GM15510 (cell line): ENCODE data around the gene RPGR.

Experiments used
- POLR2A ChIP-seq: IDR thresholded peaks from 3 replicates; pipeline ENCODE4 v1.6.1; 2011; ENCODE audit warnings: borderline replicate concordance; ENCODE audit not compliant: insufficient read length; ENCODE audit errors: extremely low read depth

The RPGR gene

DNA sequence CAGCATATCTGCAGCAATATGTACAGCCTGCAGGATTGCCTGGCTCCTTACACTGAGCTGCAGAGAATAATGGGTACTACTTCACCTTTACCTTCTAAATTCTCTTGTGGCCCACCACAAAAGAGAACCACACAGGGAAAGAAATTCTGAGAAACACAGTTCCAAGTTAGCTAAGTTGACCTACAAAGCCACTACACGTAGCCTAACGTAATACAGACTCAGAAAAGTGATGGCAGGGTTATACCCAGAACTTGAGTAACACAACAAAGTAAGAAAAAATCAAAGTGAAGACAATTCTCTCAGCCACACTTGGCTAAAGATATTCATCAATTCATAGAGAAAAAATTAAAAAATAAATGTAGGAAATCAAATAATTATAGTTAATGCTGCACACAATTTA is 80.3 kb downstream of the RPGR start:
- no peak for TF ChIP-seq POLR2A

DNA sequence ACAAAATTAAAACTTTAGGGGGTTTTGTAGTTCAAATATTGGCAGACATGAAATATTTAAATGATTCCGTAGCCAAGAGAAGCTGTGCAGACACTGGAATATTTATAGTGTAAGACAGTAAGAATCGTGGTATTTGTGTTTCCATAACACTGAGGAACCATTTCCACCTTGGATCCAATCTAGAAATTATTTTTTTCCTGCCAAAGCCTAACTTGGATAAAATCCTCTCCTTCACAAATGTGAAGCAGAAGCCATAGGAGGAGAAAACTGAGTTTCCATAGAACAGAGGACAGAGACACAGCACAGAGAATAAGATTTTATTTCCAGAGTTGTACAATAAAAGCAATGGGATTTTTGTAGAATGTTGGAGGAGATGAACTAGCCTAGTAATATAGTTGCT is 86.8 kb downstream of the RPGR start:
- TF ChIP-seq POLR2A, result no peak

DNA sequence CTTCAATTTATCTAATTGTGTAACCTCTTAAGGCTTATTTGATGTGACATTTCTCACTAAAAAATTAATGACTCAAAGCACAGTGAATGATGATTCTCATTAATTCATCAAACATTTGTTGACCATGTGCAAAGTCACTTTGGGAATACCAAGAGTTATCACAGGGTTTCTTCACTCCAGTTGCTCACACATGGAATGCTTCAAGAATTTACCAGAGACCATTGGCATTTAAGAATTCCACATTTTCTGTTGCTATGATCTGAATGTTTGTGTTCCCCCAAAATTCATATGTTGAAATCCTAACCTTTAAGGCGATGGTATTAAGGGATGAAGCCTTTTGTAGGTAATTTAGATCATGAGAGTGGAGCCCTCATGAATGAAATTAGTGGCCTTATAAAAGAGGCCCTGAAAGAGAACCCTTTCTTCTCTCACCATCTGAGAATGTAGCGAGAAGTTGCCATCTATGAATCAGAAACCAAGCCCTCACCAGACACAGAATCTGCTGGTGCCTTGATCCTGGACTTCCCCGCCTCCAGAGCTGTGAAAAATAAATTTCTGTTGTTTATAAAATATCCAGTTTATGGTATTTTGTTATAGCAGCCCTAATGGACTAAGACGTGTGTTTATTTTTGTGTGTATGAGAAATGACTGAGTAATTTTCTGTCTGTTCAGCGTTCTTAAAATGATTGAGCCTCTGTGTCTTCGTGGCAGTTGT is 90.3 kb downstream of the RPGR start:
- no peak for TF ChIP-seq POLR2A

DNA sequence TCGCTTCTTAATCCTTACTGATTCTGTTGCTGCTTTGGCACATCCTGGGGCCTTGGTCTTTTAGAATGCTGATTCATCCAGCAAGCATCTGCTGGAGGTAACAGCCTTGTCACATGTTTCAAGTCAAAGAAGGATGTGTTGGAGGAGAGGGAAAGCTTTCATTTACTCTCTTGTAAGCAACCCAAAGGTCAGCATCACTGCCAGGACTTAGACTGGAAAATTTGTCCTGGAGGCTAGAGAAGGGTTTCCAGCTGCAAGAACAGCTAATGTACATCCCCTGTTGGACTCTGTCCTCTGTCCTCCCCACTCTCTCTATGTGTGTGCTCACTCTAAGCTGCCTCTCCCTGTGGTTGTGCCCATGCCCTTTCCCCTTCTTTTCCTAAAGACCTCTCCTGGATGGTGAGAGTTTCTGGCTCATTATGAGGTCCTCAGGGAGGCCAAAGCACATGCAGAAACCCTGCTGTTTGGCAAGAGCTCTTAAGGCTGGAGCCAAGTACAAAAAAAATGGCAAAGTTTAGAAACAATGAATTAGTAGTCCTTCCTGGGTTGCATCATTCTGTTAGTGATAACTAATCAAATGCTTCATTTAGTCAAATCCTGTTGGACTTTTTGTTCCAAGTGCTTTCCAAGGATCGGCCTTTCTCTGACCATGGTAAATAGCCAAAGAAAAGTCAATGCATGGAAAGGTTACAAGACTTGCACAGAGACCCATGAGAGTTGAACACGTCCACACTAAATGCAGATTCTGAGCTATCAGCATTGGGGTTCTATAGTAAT is 93.2 kb downstream of the RPGR start:
- no peak for TF ChIP-seq POLR2A

DNA sequence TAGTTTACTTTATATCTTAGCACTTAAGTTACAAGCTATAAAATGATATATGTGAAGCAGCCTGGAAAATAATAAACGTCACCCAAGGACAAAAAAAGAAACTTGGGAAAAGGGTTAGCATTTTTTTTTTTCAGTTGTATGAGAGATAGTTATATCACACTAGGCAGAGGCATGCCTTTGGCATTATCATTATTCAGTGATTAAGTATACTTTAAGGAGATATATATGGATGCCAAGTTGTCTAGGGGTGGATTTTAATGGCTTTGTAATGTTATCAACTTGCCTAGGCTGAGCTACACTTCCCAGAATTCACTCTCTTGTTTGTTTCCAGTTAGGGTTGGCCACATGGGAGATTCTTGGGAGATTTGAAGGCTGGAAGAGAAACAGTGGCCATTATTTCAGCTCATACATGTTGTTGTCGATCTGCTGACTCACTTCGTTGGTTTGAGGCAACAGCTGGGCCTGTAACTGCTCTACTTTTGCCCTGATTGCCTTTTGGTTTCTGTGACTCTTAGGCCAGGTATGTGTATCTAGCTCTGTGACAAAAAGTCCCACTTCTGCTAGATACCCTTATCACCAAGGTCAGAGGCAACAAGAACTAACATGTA is 95.1 kb downstream of the RPGR start:
- TF ChIP-seq POLR2A, result no peak

DNA sequence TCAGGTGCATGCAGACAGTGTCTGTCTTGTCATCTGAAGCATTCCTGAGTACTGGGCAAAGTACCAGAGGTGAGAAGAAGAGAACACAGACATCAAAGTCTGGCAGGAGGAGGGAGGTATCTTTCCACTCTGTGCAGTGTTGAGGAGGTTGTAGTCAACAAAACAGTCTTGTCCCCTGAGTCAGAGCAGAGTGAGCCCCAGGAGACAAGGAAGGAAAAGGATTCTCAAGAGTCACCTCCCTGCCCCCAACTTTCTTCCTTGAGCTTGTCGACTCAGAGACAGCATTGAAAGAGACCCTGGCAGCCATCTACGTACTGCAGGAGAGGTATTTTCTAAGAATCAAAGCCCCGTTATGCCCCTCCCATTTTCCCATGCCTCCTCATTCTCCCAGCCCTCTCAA is 102.2 kb downstream of the RPGR start:
- no peak for TF ChIP-seq POLR2A

DNA sequence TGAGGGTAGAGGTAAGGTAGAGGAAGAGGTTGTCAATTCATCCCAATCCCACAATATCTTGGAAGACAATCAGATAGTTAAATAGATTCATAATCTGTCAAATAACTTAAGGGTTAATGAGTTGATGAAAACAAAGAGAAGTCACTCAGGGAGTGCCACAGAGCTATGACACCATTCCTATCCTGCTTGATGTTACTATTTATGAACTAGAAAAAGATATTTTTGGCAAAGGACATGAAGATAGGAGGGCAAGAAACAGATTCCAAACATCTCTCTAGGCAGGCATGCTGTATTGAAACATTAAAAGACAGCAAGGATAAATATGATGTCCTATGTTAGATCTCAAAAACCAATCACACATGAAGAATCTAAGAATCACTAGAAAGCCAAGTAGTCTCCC is 103.1 kb downstream of the RPGR start:
- TF ChIP-seq POLR2A, result no peak

DNA sequence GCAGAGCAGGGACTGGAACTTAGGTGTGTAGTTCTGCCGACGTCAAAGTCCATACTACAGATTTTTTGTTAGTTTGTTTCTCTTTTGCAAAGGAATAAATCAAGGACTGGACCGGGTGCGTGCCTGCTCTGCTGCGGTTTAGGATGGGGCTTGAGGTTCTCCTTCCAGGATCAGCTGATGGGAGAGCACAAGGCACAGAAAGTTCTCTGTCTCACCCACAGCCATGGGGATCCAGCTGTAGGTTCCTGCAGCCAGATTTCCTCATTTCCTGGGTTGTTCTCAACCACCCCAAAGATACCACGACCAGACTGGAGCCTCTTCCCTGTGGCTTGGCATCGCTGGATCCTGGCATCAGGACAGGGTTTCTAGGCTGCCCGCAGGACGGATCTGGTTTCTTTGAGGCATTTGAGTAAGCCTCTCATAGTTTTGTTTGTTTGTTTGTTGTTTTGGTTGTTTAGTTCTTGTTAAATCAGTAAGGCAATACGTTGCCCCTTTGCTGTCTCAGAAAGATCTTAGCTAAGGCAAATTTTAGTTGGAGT is 105.8 kb downstream of the RPGR start:
- no peak for TF ChIP-seq POLR2A

DNA sequence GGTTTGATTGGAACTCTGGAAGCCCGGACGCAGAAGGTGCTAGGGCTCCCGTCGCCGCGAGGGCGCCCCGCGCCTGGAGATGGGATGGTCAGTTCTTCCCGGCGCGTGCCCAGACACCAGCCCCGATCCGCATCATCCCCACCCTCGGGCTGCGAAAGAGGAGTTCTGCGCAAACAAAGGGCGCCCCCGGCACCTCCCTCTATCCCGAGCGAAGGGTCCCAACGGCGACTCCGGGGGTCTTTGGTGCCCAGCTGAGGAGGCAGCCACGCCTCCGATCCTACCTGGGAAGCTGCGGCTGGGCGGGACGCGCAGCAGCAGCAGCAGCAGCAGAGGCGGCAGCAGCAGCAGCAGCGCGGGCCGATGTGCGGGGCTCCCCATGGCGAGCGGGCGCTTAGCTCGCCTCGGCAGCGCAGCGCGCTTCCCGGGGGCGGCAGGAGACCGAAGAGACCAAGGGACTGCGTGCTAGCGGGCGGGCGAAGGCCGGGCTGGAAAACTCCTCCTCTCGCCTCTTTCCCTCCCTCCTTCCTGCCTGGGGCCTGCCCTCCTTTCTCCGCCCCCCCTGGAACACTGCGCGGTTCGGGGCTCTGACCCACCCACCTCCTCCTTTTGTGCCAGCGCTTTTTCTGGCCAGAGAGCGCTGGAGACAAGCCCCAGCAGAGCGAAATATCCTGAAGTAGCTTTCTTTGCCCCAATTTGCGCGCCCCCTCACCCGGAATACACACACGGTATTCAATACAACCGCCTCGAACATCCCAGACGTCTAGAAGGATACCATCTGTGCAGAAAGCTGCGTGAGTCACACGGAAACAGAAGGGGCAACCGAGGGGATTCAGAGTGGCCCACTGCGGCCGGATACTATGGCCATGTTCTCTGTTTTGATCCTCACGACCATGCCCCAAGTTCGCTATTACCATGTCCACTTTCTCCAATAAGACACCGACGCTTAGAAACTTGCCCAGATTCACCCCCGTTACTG is 106.6 kb downstream of the RPGR start, which contains the start of gene SRPX:
SRPX (minus strand) TSS at position 457 of the 976 bp plus-strand sequence; CDS start at position 378, 79 bp downstream.
- TF ChIP-seq POLR2A, result no peak

DNA sequence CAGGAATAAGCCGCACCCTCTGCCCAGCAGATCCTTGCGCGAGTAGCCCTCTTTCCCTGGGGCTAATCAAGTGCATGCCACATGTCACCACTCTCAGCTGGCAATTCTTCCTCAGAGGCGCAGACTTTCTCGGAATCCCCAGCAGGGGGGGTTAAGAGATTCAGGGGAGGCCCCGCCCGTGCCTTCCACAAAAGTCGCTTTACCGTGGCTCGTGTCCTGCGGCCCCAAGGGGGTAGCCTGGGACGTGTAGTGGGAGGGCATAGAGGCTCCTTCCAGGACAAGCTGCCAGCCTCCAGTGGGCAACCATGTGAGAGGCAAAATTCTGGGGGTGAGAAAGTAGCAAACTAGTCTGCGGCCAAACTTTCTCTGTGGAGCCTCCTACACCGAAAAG is 107.3 kb downstream of the RPGR start:
- no peak for TF ChIP-seq POLR2A
